Epithelial cell of esophagus (primary cell): ENCODE measurements around the gene FBXW8.

Experiments used
- DNase-seq: peaks from one replicate; pipeline ENCODE4 v3.0.0; 2010; ENCODE audit warnings: low read depth
- H3K4me3 ChIP-seq: 2 replicates; pipeline ENCODE4 v1.5.1; 2011; ENCODE audit warnings: mild to moderate bottlenecking, low read length, control low read depth
- CTCF ChIP-seq: IDR thresholded peaks from 2 replicates; pipeline ENCODE4 v1.5.1; 2011; ENCODE audit warnings: low read depth, mild to moderate bottlenecking, low read length, control low read depth, inconsistent platforms; ENCODE audit not compliant: insufficient read depth; ENCODE audit errors: missing control alignments

The FBXW8 gene

DNA sequence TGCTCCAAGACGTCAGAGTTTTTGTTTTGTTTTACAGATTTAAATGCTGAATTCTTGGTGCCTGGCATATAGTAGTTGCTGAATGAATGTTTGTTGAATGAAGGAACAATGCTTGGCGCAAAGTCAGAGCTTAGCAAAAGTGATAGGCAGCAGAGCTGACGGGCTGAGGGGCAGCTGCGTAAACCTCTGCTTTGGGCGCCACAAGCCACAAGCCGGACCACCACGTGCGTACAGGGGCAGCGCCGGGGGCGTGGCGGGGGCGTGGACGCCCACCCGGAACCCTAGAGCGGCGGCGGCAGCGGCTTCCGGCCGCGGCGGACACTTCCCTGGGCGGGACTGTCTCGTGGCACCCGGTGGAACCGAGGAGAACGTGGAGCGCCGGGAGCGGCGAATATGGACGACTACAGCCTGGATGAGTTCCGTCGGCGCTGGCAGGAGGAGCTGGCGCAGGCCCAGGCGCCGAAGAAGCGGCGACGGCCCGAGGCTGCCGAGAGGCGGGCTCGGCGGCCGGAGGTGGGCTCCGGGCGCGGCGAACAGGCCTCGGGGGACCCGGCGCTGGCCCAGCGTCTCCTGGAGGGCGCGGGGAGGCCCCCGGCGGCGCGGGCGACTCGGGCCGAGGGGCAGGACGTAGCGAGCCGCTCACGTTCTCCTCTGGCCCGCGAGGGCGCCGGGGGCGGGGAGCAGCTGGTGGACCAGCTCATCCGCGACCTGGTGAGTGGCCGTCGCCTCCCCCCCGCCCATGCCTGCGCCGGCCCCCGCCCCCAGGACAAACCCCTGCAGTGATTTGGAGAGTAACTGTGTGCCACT lies at the start of gene FBXW8:
FBXW8 (plus strand) TSS at position 306 of the 807 bp plus-strand sequence; CDS start at position 394, 88 bp downstream.
- peak; percentile 65 for DNase-seq
- peak within 1 kb of the TSS; percentile 69 for H3K4me3 ChIP-seq
- no peak for TF ChIP-seq CTCF

- TF ChIP-seq CTCF: no peak
- no peak for DNase-seq
- no peak overlapping the region for H3K4me3 ChIP-seq
These were observed 49.4 kb upstream of the FBXW8 start for GRCh38 chr12:116861320-116861719.

DNA sequence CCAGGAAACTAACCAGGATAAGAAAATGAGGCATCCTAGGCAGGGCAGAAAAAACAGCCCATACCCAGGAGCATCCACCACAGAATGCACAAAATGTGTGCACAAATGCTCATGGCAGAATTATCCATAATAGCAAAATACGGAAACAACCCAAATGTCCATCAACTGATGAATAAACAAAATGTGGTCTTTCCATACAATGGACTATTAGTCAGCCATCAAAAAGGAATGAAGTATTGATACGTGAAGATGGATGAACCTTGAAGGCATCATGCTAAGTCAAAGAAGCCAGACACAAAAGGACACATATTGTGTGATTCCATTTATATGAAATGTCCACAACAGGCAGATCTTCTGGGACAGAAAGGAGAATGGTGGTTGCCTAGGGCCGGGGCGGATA lies 48.6 kb upstream of the FBXW8 start:
- no peak overlapping the region for H3K4me3 ChIP-seq
- no peak for TF ChIP-seq CTCF
- no peak for DNase-seq

DNA sequence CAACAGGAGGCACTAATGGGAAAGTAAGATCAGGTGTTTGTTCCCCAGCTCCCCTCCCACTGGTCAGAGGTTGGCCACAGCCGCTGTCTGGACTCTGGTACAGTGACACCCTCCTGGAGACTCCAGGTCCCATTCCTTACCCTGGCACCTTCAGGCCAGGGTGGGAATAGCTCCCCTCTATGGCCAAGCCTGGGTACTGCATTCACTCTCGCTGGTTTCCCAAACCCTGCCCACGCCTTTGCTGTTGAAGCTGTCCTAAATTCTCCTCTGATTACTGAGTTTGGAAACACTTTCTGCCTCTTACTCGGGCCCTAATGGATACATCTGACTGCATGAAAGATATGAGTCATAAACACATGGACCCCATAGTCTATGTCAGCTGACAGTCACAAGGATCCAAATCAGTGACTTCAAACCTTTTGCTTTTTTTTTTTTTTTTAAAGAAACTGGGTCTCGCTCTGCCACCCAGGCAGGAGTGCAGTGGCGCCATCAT lies 47.4 kb upstream of the FBXW8 start:
- no peak for TF ChIP-seq CTCF
- no peak overlapping the region for H3K4me3 ChIP-seq
- DNase-seq: no peak

GRCh38 chr12:116864371-116865160 lies 46.2 kb upstream of the FBXW8 start:
- no peak for TF ChIP-seq CTCF
- H3K4me3 ChIP-seq: no peak overlapping the region
- peak; percentile 8 for DNase-seq

DNA sequence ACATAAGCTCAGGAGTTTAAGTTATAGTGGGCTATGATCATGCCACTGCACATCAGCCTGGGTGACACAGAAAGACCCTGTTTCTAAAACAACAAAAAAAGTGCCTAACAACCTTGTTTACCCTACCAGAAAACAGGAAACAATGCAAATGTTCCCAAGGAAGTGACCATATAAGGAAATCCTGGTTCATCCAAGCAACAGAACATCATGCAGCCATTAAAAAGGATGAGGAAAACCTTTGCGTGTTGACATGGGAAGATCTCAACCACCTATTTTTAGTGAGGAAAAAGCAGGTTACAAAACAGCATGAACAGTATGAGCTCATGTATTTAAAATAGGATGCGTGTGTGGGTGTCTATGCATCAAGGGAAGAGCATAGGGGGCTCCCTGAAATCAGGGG lies 43.2 kb upstream of the FBXW8 start:
- no peak for DNase-seq
- TF ChIP-seq CTCF: no peak
- no peak overlapping the region for H3K4me3 ChIP-seq

GRCh38 chr12:116870306-116870705 lies 40.4 kb upstream of the FBXW8 start:
- TF ChIP-seq CTCF: no peak
- no peak for DNase-seq
- no peak overlapping the region for H3K4me3 ChIP-seq
